Breast epithelium (tissue), 4 donors: ENCODE measurements around the gene KCNK4. TPM values are rescaled to one million over a fixed set of nuclear protein-coding genes. Genes with fewer than 3 reads are reported as not detected.

ENCODE experiments used
- DNase-seq, 2 donors: peaks; one replicate each; pipeline ENCODE4 v3.0.0-alpha.2; 2019; ENCODE audit warnings: low spot score in 2 of 2
- H3K27ac ChIP-seq, 2 donors: fragments of 200-600 bp; sonication (generic) in 1 of 2; one replicate each; pipeline ENCODE4 v1.5.1; 2016 to 2019; ENCODE audit warnings: mild to moderate bottlenecking in 1 of 2
- H3K27me3 ChIP-seq, 2 donors: fragments of 200-600 bp; sonication (generic) in 1 of 2; one replicate each; pipeline versions ENCODE4 v1.5.1 to v1.6.0; 2017 to 2019; ENCODE audit warnings: control low read depth in 1 of 2, mild to moderate bottlenecking in 1 of 2
- H3K36me3 ChIP-seq: fragments of 200-600 bp; one replicate; pipeline ENCODE4 v1.5.1; 2019
- H3K4me1 ChIP-seq, 2 donors: fragments of 200-600 bp; sonication (generic); one replicate each; pipeline ENCODE4 v1.5.1; 2016 to 2019; ENCODE audit warnings: control low read depth in 1 of 2
- H3K4me3 ChIP-seq, 3 donors: fragments of 200-600 bp; sonication (generic); 1 replicate in 2 of 3; 2 replicates in 1 of 3; pipeline ENCODE4 v1.5.1; 2016 to 2019; ENCODE audit warnings: mild to moderate bottlenecking in 3 of 3, moderate library complexity in 2 of 3
- H3K9me3 ChIP-seq, 2 donors: fragments of 200-600 bp; sonication (generic) in 1 of 2; one replicate each; pipeline ENCODE4 v1.5.1; 2016 to 2019; ENCODE audit warnings: control low read depth in 1 of 2
- CTCF ChIP-seq, 3 donors: fragments of 450-650 bp; IDR thresholded peaks; one replicate each; pipeline ENCODE4 v1.5.1; 2016 to 2017; ENCODE audit warnings: antibody characterized with exemption in 3 of 3, mild to moderate bottlenecking in 3 of 3, moderate library complexity in 3 of 3
- POLR2A ChIP-seq: fragments of 450-650 bp; IDR thresholded peaks from one replicate; pipeline ENCODE4 v1.6.1; 2016; ENCODE audit warnings: antibody characterized with exemption, mild to moderate bottlenecking, moderate library complexity
- POLR2AphosphoS5 ChIP-seq, 3 donors: sonication (generic); formaldehyde crosslinking; IDR thresholded peaks; one replicate each; pipeline ENCODE4 v1.6.1; 2017; ENCODE audit warnings: antibody characterized with exemption in 3 of 3
- intact Hi-C: fragments of 100-400 bp; cut with DNase I; formaldehyde crosslinking; loops from one replicate; pipeline ENCODE4 v1.15.1; 2023; ENCODE audit warnings: low total_unique reads
- total RNA-seq, 3 donors: library from RNA; depleted of rRNA; stranded (reverse); fragments of >200 nt; gene quantifications; one replicate each; pipeline ENCODE4 v1.1.0, GENCODE V29; 2016

Gene KCNK4
- total RNA-seq, 3 donors from 2014 or later, result 2.3 TPM; not detected in 2

DNA sequence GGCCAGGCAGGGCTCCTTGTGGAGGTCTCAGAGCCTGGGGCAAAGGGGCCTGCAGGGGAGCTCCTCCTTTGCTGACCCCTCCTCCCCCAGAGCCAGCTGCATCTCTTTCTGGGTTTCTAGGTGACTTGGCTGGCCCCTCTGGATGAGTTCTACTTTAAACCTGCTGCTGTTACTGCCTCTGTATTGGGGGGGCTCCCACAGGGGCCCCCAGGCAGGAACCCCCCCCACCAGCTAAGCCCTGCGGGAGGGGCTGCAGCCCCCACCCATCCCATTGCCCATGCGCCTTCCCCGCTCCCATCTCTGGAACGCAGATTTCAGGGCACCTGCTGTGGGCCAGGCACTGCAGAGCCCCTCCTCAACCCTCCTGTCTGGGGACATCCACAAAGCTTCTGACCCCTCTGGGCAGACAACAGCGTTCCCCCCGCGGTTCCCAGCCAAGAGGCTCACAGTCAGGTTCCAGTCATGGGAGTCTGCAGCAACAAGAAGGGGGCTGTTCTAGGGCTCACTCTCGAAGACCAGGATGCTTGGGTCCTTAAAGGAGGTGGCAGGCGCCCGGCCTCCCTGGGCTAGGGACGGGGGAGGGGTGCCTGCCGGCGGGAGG is 40.6 kb upstream of the KCNK4 start:
- Histone ChIP-seq H3K27me3 (no peaks in the 10 kb centered on the region), H3K4me3 (peak overlapping the region; percentile 73 to 84 (median 75)), H3K36me3 (no peaks in the 10 kb centered on the region), H3K27ac (no peak overlapping the region), H3K4me1 (peaks cover 13 to 14% of the 10 kb centered on the region in 2 donors), H3K9me3 (no peaks in the 10 kb centered on the region)
- intact Hi-C loops, result no loop called here
- DNase-seq, result no peak
- no peak for TF ChIP-seq CTCF (IDR thresholded peaks at IDR 0.05)
- TF ChIP-seq POLR2AphosphoS5 (IDR thresholded peaks at IDR 0.05), result no peak

DNA sequence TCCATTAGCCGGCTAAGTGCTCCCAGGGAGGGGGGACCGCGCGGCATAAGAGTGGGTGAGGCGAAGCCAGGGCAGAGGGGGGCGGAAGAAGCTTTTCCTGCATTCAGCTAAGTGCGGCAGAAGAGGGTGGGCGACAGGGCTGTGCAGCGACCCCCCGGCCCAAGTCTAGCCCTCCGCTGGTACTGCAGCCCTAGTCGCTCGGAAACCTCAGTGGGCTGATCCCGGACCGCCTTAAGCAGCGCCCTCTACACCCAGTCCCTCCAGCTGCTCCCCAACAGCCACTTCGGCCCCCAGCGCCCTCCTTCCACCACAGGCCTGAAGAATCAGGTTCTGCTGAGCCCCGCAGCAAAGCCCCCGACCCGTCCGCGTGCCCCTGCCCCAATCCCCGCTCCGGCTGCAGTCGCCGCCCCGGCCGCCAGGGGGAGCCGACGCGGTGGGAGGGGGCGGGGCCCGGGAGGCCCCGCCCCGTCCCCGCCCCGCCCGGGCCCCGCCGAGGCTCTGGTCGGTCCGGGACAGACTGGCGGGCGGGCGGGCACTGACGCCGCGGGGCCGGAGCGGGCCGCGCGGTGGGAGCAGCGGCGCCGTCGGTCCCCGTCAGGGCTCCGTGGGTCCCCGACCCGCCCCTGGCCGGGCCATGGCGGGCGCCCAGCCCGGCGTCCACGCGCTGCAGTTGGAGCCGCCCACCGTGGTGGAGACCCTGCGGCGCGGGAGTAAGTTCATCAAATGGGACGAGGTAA is 39.9 kb upstream of the KCNK4 start, which contains the start of gene PLCB3:
Gene PLCB3, plus strand, starts transcription at position 515 of the 737 bp plus-strand sequence. Its CDS starts 120 bp downstream, at position 635.
- DNase-seq, result no peak
- Histone ChIP-seq H3K27me3 (no peaks in the 10 kb centered on the region), H3K27ac (peak within 1 kb of the TSS; percentile 57 to 70), H3K4me1 (peaks cover 9 to 14% of the 10 kb centered on the region in 2 donors), H3K4me3 (peak within 1 kb of the TSS; percentile 73 to 84 (median 75)), H3K36me3 (no peaks in the 10 kb centered on the region), H3K9me3 (no peaks in the 10 kb centered on the region)
- TF ChIP-seq POLR2A (no peak), POLR2AphosphoS5 (IDR thresholded peaks at IDR 0.05) (no peak), CTCF (IDR thresholded peaks at IDR 0.05) (peak; percentile 71 to 90 (median 72))
- intact Hi-C loops, result no loop called here

- Histone ChIP-seq H3K27me3 (no peaks in the 10 kb centered on the region), H3K4me1 (peaks cover 9 to 14% of the 10 kb centered on the region in 2 donors), H3K4me3 (peak overlapping the region; percentile 73 to 84 (median 75)), H3K9me3 (no peaks in the 10 kb centered on the region), H3K27ac (peak overlapping the region; percentile 57 to 70), H3K36me3 (no peaks in the 10 kb centered on the region)
- intact Hi-C loops, result no loop called here
- TF ChIP-seq CTCF (IDR thresholded peaks at IDR 0.05), result no peak
- no peak for TF ChIP-seq POLR2A
- TF ChIP-seq POLR2AphosphoS5 (IDR thresholded peaks at IDR 0.05), result no peak
- no peak for DNase-seq
These were observed 39.4 kb upstream of the KCNK4 start for GRCh38 chr11:64251753-64252002.

DNA sequence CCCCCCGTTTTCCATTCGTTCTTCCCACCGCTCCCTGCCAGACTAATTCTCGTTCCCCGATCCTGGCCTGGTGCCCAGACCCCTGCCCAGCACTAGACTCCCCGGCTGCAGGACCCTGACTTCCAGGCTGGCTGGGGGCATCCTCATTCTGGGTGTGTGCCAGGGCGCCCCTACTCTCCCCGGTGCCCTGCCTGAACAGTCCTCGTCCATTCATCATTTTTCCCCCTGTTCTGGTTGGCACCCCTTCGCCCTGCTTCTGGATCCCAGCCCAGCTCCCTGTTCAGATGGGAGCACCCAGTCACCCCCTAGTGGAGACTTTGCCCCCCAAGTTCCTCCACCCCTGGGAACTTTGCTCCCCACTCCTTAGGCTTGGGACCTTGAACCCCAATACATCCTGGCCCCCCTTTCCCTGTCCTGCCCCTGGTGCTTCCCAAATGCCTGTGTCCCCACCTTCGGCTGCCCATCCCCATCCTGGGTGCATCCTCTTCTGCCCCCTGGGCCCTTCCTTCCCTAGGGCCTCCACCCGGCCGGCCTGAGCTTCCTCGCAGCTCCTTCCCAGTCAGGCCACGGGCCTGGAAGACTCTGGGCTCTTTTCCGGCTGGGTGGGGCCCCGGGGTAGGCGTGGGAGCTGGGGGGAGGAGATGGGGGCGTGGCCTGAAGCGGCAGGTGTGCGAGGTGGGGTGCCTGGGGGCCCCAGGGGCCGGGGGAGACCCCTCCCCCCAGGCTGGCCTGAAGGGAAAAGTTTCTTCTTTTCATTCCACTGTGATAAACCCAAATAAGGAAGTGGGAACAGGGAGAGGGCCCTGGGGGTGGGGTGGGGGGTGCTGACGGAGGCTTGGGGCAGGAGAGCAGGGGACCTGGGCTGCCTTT is 38.9 kb upstream of the KCNK4 start:
- DNase-seq, result no peak
- Histone ChIP-seq H3K36me3 (no peaks in the 10 kb centered on the region), H3K27me3 (no peaks in the 10 kb centered on the region), H3K4me3 (peak overlapping the region; percentile 73 to 84 (median 75)), H3K9me3 (no peaks in the 10 kb centered on the region), H3K4me1 (peaks cover 9 to 14% of the 10 kb centered on the region in 2 donors), H3K27ac (peak overlapping the region in 1 of 2 donors; percentile 57)
- TF ChIP-seq POLR2AphosphoS5 (IDR thresholded peaks at IDR 0.05) (no peak), CTCF (IDR thresholded peaks at IDR 0.05) (peak in 1 of 3 donors; percentile 27), POLR2A (no peak)
- intact Hi-C loops, result no loop called here
